HepG2 (cell line): ENCODE data around the gene PSMD4. TPM values are rescaled to one million over a fixed set of nuclear protein-coding genes. Genes with fewer than 3 reads are reported as not detected.
A peak's percentile ranks its signal among the peaks of the same experiment; 100 is the strongest.

ENCODE experiments used
- ASH2L ChIP-seq: fragments of 300-600, 200-600 bp; sonication (generic); IDR thresholded peaks from 2 replicates; pipeline ENCODE4 v1.7.0; 2017; ENCODE audit warnings: low read depth, mild to moderate bottlenecking, moderate library complexity, mixed read lengths, low read length; ENCODE audit not compliant: insufficient read length
- FOXO1 ChIP-seq: sonication (generic); formaldehyde crosslinking; IDR thresholded peaks from 2 replicates; pipeline ENCODE4 v1.4.0; 2020; ENCODE audit warnings: missing genetic modification reagents
- HMGA1 ChIP-seq: sonication (generic); formaldehyde crosslinking; conservative IDR thresholded peaks from 2 replicates; pipeline ENCODE4 v1.4.0; 2020; ENCODE audit warnings: missing genetic modification reagents
- HNF4A ChIP-seq: sonication (generic); formaldehyde crosslinking; IDR thresholded peaks from 2 replicates; pipeline ENCODE4 v1.4.0; 2020; ENCODE audit warnings: missing genetic modification reagents
- HOXA9 ChIP-seq: sonication (generic); formaldehyde crosslinking; IDR thresholded peaks from 2 replicates; pipeline ENCODE4 v1.8.1; 2022; ENCODE audit warnings: missing genetic modification reagents, mild to moderate bottlenecking, moderate library complexity, borderline replicate concordance
- MBD4 ChIP-seq: IDR thresholded peaks from 2 replicates; pipeline ENCODE4 v1.6.1; 2012; ENCODE audit warnings: low read length, inconsistent platforms, borderline replicate concordance
- MEIS2 ChIP-seq: sonication (generic); formaldehyde crosslinking; IDR thresholded peaks from 2 replicates; pipeline ENCODE4 v1.9.0; 2021; ENCODE audit warnings: mild to moderate bottlenecking, missing genetic modification reagents
- MLLT10 ChIP-seq: sonication (generic); formaldehyde crosslinking; IDR thresholded peaks from 2 replicates; pipeline ENCODE4 v1.4.0; 2020; ENCODE audit warnings: missing genetic modification reagents
- MTA3 ChIP-seq: sonication (generic); formaldehyde crosslinking; IDR thresholded peaks from 2 replicates; pipeline ENCODE4 v1.4.0; 2020; ENCODE audit warnings: missing genetic modification reagents
- PITX1 ChIP-seq: sonication (generic); formaldehyde crosslinking; IDR thresholded peaks from 2 replicates; pipeline ENCODE4 v1.5.1; 2020; ENCODE audit warnings: mild to moderate bottlenecking, missing genetic modification reagents
- SALL1 ChIP-seq: sonication (generic); formaldehyde crosslinking; IDR thresholded peaks from 2 replicates; pipeline ENCODE4 v1.8.0; 2022; ENCODE audit warnings: mild to moderate bottlenecking, missing genetic modification reagents
- SP140L ChIP-seq: sonication (generic); formaldehyde crosslinking; IDR thresholded peaks from 2 replicates; pipeline ENCODE4 v1.4.0; 2020; ENCODE audit warnings: missing genetic modification reagents, borderline replicate concordance
- ZBTB38 ChIP-seq: sonication (generic); formaldehyde crosslinking; IDR thresholded peaks from 2 replicates; pipeline ENCODE4 v1.5.1; 2020; ENCODE audit warnings: mild to moderate bottlenecking, missing genetic modification reagents
- ZNF251 ChIP-seq: sonication (generic); formaldehyde crosslinking; IDR thresholded peaks from 2 replicates; pipeline ENCODE4 v1.9.0; 2021; ENCODE audit warnings: mild to moderate bottlenecking, missing genetic modification reagents
- ZNF282 ChIP-seq: fragments of 450-650 bp; IDR thresholded peaks from 2 replicates; pipeline ENCODE4 v1.6.1; 2018; ENCODE audit not compliant: partially characterized antibody
- ZNF33A ChIP-seq: sonication (generic); formaldehyde crosslinking; IDR thresholded peaks from 2 replicates; pipeline ENCODE4 v1.5.1; 2020; ENCODE audit warnings: missing genetic modification reagents, mild to moderate bottlenecking, moderate library complexity, borderline replicate concordance
- ZNF543 ChIP-seq: sonication (generic); formaldehyde crosslinking; IDR thresholded peaks from 2 replicates; pipeline ENCODE4 v1.4.0; 2020; ENCODE audit warnings: mild to moderate bottlenecking, missing genetic modification reagents
- ZNF776 ChIP-seq: sonication (generic); formaldehyde crosslinking; IDR thresholded peaks from 2 replicates; pipeline ENCODE4 v1.4.0; 2020; ENCODE audit warnings: mild to moderate bottlenecking, missing genetic modification reagents
- ZNF850 ChIP-seq: sonication (generic); formaldehyde crosslinking; conservative IDR thresholded peaks from 2 replicates; pipeline ENCODE4 v1.9.0; 2021; ENCODE audit warnings: mild to moderate bottlenecking, missing genetic modification reagents
- polyA plus RNA-seq, 8 experiments: library from polyadenylated mRNA; depleted of rRNA in 3 of 8; stranded (reverse) in 7 of 8; unstranded in 1 of 8; fragments of >200 nt; fragmentation: Illumina TruSeq in 4 of 8; extraction: Trizol in 4 of 8; gene quantifications; 2 replicates each; pipeline versions ENCODE4 v1.2.1 to v1.2.3, GENCODE V29; 2011 to 2016; ENCODE audit warnings: low read depth in 4 of 8, missing spikeins in 1 of 8, mixed read lengths in 1 of 8; ENCODE audit not compliant: insufficient read depth in 1 of 8
- total RNA-seq, 5 experiments: library from RNA; depleted of rRNA; stranded (reverse); fragments of >200 nt; fragmentation: Illumina TruSeq; extraction: Trizol; gene quantifications; 2 replicates each; pipeline ENCODE4 v1.2.3, GENCODE V29; 2016; ENCODE audit warnings: low read depth in 1 of 5
- TF ChIP-seq, protein P1 (sequence below): fragments of 450-650 bp; IDR thresholded peaks from 2 replicates; pipeline ENCODE4 v1.6.1; 2017; ENCODE audit warnings: mild to moderate bottlenecking
- TF ChIP-seq, protein P2 (sequence below): sonication (generic); formaldehyde crosslinking; IDR thresholded peaks from 2 replicates; pipeline ENCODE4 v1.4.0; 2020; ENCODE audit warnings: missing genetic modification reagents, borderline replicate concordance
- TF ChIP-seq, protein P3 (sequence below): sonication (generic); formaldehyde crosslinking; IDR thresholded peaks from 2 replicates; pipeline ENCODE4 v1.5.1; 2020; ENCODE audit warnings: mild to moderate bottlenecking, moderate library complexity, missing genetic modification reagents

Gene PSMD4
- total and polyA plus RNA-seq, 2 of the 13 experiments (the other 11 are each of a cell fraction or from before 2014, with no cell fraction given) = 194 to 243 TPM

DNA sequence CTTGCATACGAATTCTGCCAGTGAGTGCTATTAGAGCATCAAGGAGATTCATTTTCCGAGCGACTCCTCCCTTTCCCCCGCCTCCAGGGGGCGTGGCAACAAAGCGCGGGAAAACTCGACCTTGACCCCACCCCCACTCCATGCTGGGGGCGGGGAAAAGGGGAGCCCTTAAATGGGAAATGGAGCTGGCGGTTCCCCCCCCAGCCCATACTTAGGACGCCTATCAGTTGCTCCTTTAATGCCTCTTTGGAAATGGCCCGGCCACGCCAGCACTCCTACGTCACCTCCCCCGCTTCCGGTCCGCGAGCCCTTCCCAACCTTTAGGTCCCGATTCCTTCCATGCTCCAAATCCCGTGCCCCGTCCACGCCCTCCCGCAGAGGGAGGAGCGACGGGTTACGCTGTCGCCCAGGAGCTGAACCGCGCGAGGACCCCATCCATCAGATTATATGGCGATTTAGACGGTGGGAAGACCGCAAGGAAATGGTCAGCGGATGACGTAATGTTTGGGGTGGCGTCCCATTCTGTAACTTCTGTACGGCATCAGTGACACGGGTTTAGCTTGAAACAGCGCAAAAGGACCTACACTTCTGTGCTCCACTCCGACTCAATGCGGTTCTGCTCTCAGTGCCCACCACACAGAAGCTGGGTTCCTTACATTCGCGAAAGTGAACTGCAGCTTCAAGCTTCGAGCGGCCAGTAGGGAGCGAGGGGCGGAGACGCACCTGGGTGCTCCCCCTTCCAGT, 26.9 kb downstream of the PSMD4 start (continued):
- TF ChIP-seq HNF4A (CRISPR knock-in tag) (no peak), PITX1 (no peak), ZNF282 (no peak), SALL1 (CRISPR knock-in tag) (peak; percentile 73), HMGA1 (no peak), MEIS2 (peak; percentile 2), ASH2L (peak; percentile 90), MBD4 (no peak), ZNF850 (CRISPR knock-in tag) (no peak), ZNF251 (CRISPR knock-in tag) (no peak), ZNF776 (CRISPR knock-in tag) (no peak; the same call in 1 of the 2 replicates), HOXA9 (CRISPR knock-in tag) (no peak), ZBTB38 (CRISPR knock-in tag) (no peak; the same call in 1 of the 2 replicates), ZNF543 (CRISPR knock-in tag) (no peak), MLLT10 (CRISPR knock-in tag) (no peak), MTA3 (no peak), SP140L (CRISPR knock-in tag) (no peak), ZNF33A (CRISPR knock-in tag) (no peak), FOXO1 (CRISPR knock-in tag) (no peak)
- TF ChIP-seq, protein P1, sequence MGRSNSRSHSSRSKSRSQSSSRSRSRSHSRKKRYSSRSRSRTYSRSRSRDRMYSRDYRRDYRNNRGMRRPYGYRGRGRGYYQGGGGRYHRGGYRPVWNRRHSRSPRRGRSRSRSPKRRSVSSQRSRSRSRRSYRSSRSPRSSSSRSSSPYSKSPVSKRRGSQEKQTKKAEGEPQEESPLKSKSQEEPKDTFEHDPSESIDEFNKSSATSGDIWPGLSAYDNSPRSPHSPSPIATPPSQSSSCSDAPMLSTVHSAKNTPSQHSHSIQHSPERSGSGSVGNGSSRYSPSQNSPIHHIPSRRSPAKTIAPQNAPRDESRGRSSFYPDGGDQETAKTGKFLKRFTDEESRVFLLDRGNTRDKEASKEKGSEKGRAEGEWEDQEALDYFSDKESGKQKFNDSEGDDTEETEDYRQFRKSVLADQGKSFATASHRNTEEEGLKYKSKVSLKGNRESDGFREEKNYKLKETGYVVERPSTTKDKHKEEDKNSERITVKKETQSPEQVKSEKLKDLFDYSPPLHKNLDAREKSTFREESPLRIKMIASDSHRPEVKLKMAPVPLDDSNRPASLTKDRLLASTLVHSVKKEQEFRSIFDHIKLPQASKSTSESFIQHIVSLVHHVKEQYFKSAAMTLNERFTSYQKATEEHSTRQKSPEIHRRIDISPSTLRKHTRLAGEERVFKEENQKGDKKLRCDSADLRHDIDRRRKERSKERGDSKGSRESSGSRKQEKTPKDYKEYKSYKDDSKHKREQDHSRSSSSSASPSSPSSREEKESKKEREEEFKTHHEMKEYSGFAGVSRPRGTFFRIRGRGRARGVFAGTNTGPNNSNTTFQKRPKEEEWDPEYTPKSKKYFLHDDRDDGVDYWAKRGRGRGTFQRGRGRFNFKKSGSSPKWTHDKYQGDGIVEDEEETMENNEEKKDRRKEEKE = no peak
- TF ChIP-seq, protein P2, sequence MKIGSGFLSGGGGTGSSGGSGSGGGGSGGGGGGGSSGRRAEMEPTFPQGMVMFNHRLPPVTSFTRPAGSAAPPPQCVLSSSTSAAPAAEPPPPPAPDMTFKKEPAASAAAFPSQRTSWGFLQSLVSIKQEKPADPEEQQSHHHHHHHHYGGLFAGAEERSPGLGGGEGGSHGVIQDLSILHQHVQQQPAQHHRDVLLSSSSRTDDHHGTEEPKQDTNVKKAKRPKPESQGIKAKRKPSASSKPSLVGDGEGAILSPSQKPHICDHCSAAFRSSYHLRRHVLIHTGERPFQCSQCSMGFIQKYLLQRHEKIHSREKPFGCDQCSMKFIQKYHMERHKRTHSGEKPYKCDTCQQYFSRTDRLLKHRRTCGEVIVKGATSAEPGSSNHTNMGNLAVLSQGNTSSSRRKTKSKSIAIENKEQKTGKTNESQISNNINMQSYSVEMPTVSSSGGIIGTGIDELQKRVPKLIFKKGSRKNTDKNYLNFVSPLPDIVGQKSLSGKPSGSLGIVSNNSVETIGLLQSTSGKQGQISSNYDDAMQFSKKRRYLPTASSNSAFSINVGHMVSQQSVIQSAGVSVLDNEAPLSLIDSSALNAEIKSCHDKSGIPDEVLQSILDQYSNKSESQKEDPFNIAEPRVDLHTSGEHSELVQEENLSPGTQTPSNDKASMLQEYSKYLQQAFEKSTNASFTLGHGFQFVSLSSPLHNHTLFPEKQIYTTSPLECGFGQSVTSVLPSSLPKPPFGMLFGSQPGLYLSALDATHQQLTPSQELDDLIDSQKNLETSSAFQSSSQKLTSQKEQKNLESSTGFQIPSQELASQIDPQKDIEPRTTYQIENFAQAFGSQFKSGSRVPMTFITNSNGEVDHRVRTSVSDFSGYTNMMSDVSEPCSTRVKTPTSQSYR (CRISPR knock-in tag) = peak; percentile 94
- TF ChIP-seq, protein P3, sequence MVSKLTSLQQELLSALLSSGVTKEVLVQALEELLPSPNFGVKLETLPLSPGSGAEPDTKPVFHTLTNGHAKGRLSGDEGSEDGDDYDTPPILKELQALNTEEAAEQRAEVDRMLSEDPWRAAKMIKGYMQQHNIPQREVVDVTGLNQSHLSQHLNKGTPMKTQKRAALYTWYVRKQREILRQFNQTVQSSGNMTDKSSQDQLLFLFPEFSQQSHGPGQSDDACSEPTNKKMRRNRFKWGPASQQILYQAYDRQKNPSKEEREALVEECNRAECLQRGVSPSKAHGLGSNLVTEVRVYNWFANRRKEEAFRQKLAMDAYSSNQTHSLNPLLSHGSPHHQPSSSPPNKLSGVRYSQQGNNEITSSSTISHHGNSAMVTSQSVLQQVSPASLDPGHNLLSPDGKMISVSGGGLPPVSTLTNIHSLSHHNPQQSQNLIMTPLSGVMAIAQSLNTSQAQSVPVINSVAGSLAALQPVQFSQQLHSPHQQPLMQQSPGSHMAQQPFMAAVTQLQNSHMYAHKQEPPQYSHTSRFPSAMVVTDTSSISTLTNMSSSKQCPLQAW (CRISPR knock-in tag) = no peak; the same call in none of the 2 replicates
